ENCODE measurements around the gene TMEM72. TPM values are rescaled to one million over a fixed set of nuclear protein-coding genes. Genes with fewer than 3 reads are reported as not detected.

TMEM72 gene
- total and polyA plus RNA-seq, 4 donors, result 0.02 to 0.33 TPM; not detected in 2

- H3K9ac ChIP-seq (ENCODE audit: low read depth in 1 of 2, low read length in 2 of 2), result no peak overlapping the region
- TF ChIP-seq NR2F2 (IDR thresholded peaks at IDR 0.05) (peak; percentile 6), EGR1 (IDR thresholded peaks at IDR 0.05; ENCODE audit: low read depth in 2 of 2) (no peak), REST (IDR thresholded peaks at IDR 0.05) (no peak)
- peaks cover 0 to 33% (median 23%) of the 10 kb centered on the region in 4 donors for H3K4me1 ChIP-seq (ENCODE audit: control insufficient read depth in 4 of 4, insufficient read depth in 4 of 4, low read length in 3 of 4)
- no peak overlapping the region for H3K4me3 ChIP-seq (ENCODE audit: low read depth in 1 of 3, low read length in 3 of 3)
- peak overlapping the region; percentile 63 to 67 for H3K27ac ChIP-seq (ENCODE audit: low read depth in 1 of 2, low read length in 2 of 2)
- no peaks in the 10 kb centered on the region for H3K27me3 ChIP-seq (ENCODE audit: control insufficient read depth in 4 of 4, insufficient read depth in 4 of 4, low read length in 3 of 4)
- peaks cover 0 to 5% (median under 1%) of the 10 kb centered on the region in 4 donors for H3K36me3 ChIP-seq (ENCODE audit: control insufficient read depth in 4 of 4, insufficient read depth in 3 of 4, low read depth in 1 of 4, low read length in 3 of 4)
- H3K9me3 ChIP-seq (ENCODE audit: control insufficient read depth in 4 of 4, low read length in 3 of 4), result no peaks in the 10 kb centered on the region
- no peak for DNase-seq (ENCODE audit: low spot score)
- 60% methylated on average over 7 of the region's 7 CpGs for WGBS
These were observed 63.0 kb downstream of the TMEM72 start for GRCh38 chr10:44974082-44974627.

- H3K27ac ChIP-seq (ENCODE audit: low read depth in 1 of 2, low read length in 2 of 2), result peak overlapping the region; percentile 63 to 67
- H3K27me3 ChIP-seq (ENCODE audit: control insufficient read depth in 4 of 4, insufficient read depth in 4 of 4, low read length in 3 of 4), result no peaks in the 10 kb centered on the region
- no peaks in the 10 kb centered on the region for H3K9me3 ChIP-seq (ENCODE audit: control insufficient read depth in 4 of 4, low read length in 3 of 4)
- TF ChIP-seq ATF3 (IDR thresholded peaks at IDR 0.05) (no peak), JUND (IDR thresholded peaks at IDR 0.05) (no peak), RAD21 (IDR thresholded peaks at IDR 0.05) (peak; percentile 61 to 74), FOXA2 (IDR thresholded peaks at IDR 0.05) (no peak), ZBTB33 (IDR thresholded peaks at IDR 0.05) (no peak), YY1 (IDR thresholded peaks at IDR 0.05) (no peak), EGR1 (IDR thresholded peaks at IDR 0.05; ENCODE audit: low read depth in 2 of 2) (no peak), REST (IDR thresholded peaks at IDR 0.05) (no peak), GABPA (IDR thresholded peaks at IDR 0.05 in 1 of 2, conservative IDR thresholded peaks at IDR 0.05 in 1 of 2) (no peak), FOXA1 (IDR thresholded peaks at IDR 0.05) (no peak), TAF1 (conservative IDR thresholded peaks at IDR 0.05) (no peak), CTCF (IDR thresholded peaks at IDR 0.05; ENCODE audit: low read depth, low read length, missing input control) (peak; percentile 89), HNF4A (conservative IDR thresholded peaks at IDR 0.05) (no peak), SP1 (IDR thresholded peaks at IDR 0.05) (peak; percentile 25), NR2F2 (IDR thresholded peaks at IDR 0.05) (peak; percentile 23), RXRA (IDR thresholded peaks at IDR 0.05) (peak in 1 of 2 donors; percentile 54), HNF4G (IDR thresholded peaks at IDR 0.05) (no peak), MAX (IDR thresholded peaks at IDR 0.05) (no peak)
- DNase-seq (ENCODE audit: low spot score), result peak; percentile 72
- WGBS, result 15% methylated on average over 46 of the region's 46 CpGs
- H3K4me3 ChIP-seq (ENCODE audit: low read depth in 1 of 3, low read length in 3 of 3), result peak overlapping the region in 1 of 3 donors; percentile 14
- H3K9ac ChIP-seq (ENCODE audit: low read depth in 1 of 2, low read length in 2 of 2), result no peak overlapping the region
- peaks cover 6 to 35% (median 27%) of the 10 kb centered on the region in 4 donors for H3K4me1 ChIP-seq (ENCODE audit: control insufficient read depth in 4 of 4, insufficient read depth in 4 of 4, low read length in 3 of 4)
- H3K36me3 ChIP-seq (ENCODE audit: control insufficient read depth in 4 of 4, insufficient read depth in 3 of 4, low read depth in 1 of 4, low read length in 3 of 4), result peaks cover 0 to 5% (median under 1%) of the 10 kb centered on the region in 4 donors
These were observed 63.7 kb downstream of the TMEM72 start for GRCh38 chr10:44974628-44975430.
